Measurements from ENCODE around the gene CDH13.

CDH13 gene

DNA sequence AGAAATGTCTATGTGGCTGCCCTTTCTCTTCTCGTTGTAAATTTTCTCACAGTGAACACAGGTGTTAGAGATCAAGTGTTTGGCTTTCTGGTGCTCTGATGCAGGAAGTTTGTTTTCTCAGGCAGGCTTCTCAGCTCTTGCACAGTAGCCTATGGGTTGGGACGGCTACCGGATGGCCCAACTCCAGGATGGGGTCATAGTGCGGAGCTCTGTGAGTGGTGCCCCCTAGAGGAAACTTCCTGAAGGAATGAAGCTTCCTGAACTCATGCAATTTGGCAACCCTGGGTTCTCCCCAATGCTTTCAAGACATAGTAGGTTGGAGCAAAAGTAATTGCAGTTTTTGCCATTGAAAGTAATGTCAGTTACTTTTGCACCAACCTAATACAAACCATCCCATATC, 773.5 kb downstream of the CDH13 start:
- FAIRE-seq (no peak), DNase-seq (ENCODE audit: low spot score) (no peak)

DNA sequence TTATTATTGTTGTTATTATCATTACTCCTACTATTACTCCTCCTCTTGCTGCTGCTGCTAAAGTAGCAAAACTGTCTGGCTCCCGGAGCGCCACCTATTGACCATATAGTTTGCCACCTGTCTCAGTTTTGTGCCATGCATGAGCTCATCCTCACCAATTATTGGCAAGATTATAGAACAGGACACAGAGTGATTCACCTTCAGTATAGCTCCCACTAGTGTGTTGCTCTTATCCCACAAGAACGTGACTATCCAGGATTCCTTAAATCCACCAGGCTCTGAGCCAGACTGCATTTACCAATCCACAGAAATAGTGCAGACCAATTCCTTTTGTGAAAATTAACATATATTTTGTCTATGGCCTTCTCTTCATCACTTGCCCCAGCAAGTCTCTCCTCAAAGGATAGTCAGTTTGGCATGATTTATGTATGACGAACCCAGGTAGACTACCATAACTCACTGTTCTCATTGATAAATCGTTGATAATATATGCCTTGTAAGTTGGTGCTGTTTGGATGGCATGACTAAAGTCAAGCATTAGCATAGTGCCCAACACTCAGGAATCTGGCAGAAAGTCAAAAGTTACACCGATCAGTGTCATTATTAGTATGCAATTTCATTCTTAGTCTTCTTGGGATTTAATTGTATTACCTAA, 775.5 kb downstream of the CDH13 start:
- DNase-seq (ENCODE audit: low spot score) (no peak), FAIRE-seq (peak; percentile 40)

DNA sequence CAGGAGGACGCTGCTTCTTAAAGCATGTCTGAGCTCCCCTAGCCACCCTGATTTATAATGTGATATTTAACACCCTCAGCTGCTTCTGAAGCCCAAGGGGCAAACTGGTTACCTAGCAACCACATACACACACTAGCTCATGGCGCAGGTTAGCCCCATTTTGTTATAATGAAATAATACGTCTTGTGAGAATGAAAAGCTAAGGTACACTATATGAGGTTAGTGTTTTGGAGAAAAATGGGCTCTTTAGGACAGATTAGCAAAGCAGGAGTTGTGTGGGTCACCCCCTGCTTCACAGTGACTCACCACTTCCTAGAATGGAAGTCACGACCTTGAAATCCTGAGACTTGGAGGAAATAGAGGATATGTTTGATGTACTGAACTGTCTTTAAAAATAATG, 776.2 kb downstream of the CDH13 start:
- FAIRE-seq (no peak), DNase-seq (ENCODE audit: low spot score) (peak; percentile 32)

DNA sequence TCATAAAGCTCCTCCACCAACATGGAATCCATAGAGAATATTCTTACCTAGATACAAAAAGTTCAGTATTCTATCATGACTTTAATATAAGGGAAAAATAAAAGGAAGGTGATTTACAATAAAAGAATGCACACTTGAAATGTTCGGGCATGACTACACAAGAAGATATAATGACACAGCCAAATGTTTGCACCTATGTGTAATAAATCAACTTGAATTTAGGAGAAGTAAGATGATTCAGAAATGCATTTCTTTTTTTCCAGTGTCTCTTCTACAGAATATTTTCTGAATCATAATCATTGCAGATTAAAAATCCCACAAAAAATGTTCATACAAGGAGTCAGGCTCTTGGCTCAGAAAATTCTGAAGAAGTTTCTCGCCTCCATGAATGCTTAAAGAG, 777.0 kb downstream of the CDH13 start:
- DNase-seq (ENCODE audit: low spot score), result no peak

DNA sequence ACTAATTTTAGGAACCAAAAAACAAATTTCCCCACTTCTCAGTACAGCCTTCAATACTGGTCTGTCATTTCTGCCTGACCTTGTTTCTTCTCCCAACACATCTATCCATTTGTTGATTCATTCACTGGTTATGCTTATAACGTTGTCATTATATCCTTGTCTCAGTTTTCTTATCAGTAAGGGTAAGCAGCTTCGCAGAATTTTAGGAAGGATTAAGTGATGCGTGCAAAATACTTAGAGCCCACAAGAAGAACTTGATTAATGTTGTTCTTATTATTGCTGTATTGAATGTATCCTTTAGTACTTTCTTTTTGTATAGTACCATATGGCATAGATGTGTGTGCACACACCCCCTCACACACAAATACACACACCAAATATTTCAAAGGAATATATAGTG, 777.5 kb downstream of the CDH13 start:
- FAIRE-seq (no peak), DNase-seq (ENCODE audit: low spot score) (no peak)

More for the DNA sequence above, 777.0 kb downstream of the CDH13 start:
- no peak for FAIRE-seq

DNA sequence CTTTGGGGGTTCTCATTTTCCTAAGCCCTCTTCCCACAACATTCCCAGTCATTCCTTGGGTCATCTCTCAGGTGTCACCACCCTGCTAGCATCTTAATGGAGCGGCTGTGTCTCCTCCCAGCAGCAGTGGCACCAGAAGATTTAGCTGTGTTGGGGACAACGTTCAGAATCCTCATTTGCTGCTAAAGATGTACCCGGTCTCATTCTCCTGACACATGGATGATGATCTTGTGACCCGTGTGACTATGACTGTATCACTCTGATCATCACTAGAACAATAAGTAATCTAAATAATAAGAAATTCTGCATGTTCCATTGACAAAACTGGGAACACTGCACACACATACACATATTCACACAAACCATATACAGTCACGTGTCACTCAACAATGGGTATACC, 781.2 kb downstream of the CDH13 start:
- FAIRE-seq, result no peak
- no peak for DNase-seq (ENCODE audit: low spot score)

DNA sequence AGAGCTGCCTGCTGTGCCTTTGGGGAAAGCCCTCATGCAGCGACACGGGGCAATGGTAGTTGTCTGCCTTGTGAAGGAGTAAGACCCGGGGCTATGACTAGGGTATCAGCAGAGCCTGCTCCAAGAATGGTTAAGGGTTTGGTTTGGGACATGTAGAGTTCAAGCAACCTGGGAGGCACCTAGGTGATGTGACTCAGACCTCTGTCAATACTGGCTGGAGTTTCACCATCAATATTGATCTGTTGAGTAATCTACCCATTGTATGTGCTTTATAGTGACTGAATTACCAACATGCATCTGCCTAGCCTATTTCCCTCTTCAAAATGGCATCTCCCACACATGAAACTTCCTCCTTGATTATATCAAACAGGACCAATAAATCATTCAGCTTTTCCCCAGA, 782.6 kb downstream of the CDH13 start:
- FAIRE-seq, result no peak
- no peak for DNase-seq (ENCODE audit: low spot score)

DNA sequence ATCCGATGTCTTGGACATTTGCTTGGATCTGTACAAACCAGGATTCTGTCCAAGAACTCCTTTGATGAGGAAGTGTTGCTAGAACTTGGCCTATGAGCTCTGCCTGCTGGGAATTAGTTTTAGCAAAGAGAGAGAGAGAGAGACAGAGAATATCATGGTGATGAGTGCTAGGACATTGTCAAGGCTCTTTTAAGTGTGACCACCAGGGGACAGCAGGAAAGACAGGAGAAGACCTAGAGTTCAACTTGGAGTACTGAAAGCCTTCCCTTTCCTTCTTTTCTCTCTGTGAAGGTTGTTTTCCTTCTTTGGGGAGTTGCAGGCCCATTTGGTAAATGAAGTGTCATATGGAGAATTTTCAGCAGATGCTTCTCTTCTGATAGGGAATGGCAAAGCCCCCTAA, 791.8 kb downstream of the CDH13 start:
- FAIRE-seq (no peak), DNase-seq (ENCODE audit: low spot score) (no peak)

DNA sequence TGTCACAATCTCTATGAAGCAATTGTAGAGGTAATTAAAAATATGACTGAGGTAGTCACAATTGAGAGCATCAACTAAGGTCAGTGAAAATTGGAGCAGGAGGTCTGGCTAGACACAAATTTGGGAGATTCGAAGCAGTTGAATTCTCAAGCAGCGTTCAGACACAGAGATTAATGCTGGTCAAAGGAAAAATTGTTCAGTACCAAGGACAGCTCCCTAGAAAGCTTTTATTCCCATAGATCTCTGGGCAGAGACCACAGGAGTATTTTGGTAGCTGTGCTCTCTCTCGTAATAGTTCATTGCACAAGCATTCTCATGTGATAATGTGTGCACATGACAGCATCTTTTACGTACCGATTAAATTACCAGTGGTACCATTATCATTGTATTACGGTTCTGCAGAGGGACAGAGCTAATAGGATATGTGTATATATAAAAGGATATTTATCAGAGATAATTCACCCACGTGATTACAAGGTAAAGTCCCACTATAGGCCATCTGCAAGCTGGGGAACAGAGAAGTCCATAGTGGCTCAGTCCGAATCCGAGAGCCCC, 793.5 kb downstream of the CDH13 start:
- no peak for FAIRE-seq
- DNase-seq (ENCODE audit: low spot score), result peak; percentile 27

DNA sequence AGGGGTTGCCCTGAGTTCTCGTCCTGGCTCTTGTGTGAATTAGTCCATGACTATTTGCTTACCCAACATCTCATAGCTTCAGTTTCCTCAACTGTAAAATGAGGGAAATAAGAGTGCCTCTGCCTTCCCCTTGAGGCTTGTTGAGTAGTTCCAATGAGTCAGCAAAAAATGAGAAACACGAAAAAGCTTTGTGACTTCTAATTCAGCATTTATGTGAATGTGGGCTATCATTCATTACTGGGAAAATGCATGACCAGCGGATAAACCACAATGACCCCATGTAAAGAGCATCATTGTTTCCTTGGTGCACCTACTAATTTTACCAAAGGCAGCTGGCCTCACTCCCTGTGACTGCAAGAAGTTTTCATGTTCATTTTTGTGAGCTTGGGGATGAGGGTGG, 806.4 kb downstream of the CDH13 start:
- FAIRE-seq, result no peak
- DNase-seq (ENCODE audit: low spot score), result no peak

DNA sequence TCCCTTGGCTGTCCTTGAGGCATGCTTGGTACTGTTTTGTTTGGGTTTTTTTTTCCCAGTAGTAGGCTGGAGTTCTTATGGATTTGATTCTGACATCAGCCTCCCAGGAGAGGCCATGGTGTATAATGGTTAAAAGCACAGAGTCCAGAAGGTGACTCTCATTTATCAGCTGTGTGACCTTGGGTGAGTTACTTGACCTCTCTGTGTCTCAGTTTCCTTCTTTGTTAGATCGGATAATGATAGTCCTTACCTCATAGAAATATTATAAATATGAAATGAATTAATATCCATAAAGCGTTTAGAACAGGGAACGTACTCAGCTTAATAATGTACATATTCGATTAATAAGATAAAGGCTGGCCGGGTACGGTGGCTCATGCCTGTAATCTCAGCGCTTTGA, 810.3 kb downstream of the CDH13 start:
- no peak for DNase-seq (ENCODE audit: low spot score)
- FAIRE-seq, result no peak

DNA sequence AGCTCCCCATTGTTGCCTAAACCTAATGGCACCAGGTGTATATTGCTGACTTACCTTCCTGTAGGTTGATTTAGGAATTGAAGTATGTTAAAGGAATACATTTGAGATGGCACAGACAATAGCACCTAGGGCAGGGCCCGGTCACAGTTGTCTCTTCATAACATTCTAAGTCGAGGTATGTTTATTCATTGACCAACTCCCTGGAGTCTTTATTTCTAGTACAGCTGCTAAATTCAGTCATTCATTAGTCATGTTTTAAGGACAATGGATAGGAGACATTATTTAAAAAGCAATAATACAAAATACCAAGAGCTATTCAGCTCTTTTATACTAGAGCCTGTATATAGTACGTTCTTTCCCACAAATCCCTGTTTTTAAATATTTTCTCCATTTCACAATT, 811.6 kb downstream of the CDH13 start:
- no peak for DNase-seq (ENCODE audit: low spot score)
- no peak for FAIRE-seq

DNA sequence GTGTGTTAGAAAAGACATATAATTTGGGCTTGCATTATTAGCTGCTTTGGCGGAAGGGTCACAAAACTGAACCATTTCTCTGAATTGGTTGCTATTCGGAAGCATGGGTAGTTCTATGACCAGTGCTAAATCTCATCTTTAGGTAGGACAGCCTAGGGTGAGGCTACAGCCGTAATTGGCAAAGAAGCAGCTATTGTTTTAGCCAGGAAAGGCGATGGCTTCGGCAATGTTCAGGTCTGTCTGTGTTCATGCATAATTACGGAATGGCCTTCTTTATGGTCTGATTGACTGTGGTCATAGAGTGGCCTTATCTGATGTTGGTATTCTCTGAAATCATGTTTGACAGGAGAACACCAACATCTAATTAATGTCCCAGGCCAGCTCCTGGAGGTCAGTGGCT, 812.6 kb downstream of the CDH13 start:
- DNase-seq (ENCODE audit: low spot score), result no peak

DNA sequence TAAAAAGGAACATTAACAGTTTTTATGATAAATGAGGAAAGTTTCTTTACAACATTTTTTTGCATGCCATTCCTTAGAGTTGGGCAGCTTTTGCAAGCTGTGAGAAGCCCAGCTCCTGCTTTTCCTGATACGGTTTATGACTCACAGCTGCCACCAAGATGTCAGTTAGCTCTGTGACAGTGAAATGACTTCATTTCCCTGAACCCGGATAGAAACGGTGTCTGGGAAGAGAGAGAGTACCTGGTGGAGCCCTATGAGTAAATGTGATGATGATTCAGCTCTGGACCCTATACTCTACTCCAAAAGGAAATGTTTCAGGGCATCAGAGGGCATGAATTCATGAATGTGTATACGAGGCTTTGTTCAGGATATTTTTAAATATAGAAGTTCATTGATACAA, 814.7 kb downstream of the CDH13 start:
- FAIRE-seq (no peak), DNase-seq (ENCODE audit: low spot score) (peak; percentile 9)

More for the DNA sequence above, 812.6 kb downstream of the CDH13 start:
- FAIRE-seq, result no peak

DNA sequence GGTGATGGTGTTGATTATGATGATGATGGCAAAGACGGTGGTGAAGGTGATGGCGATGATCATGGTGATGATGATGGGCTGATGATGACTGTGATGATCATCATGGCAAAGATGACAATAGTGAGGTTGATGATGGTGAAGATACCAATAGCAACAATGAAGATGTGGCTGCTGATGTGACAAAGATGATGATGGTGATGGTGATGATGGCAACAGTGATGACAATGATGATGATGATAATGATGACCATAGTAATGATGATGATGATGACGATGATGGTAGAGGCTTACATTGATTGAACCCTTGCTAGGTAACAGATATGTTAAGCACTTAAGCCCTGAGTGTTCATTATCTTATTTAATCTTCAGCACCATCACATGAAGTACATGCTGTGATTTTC, 817.2 kb downstream of the CDH13 start:
- FAIRE-seq (peak; percentile 13), DNase-seq (ENCODE audit: low spot score) (no peak)

DNA sequence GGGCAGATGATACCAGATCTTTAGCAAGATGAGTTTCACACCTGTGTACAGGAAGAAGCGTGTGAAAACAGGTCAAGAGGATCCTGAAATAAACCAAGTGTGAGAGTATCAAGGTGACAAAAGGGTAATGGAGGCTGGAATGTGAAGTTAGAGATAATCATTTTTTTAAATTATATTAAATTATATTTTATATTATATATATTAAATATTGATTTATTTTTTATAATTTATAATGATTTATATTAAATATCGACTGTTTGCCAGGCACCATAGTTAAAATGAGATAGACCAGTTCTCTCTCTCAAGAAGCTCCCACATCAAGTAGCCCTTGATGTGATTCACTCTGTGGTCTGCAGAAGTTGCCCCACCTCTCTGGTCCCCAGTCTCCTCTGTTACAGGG, 820.8 kb downstream of the CDH13 start:
- DNase-seq (ENCODE audit: low spot score) (no peak), FAIRE-seq (no peak)

DNA sequence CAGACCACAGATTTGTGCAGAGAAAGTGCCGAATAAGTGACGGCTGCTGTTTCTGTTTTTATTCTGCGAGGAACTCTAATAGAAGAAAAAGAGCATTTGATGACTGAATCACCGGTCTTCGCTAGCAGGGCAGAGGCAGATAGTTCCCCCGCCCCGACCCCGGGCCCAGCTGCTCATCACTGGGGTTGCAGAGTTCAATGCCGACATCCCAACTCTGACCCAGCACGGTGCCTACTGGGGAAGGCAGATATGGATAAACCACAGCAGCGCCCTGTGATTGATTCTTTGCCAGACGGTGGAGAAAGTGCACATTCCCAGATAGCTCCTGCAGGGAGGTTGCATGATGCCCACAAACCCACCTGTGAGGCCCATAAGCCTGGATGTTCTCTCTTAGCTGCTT, 823.1 kb downstream of the CDH13 start:
- DNase-seq (ENCODE audit: low spot score), result no peak
- FAIRE-seq, result no peak

DNA sequence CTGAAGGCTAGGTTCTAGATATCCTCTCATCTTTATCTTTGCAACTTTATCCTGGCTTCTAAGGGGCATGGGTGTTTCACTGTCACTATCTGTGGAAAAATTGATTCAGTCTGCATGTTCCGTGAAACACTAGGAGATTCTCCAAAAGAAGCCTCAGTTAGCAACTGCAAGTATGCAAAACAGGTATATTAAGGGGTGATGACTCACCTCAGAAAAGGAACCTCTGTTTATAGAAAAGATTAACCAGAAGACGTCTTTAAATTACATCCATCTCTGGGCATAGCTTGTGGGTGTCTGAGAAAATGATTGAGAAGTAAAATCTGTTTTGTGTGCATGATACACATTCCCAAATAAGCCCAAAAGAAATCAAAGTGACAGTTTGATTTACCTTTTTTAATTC, 827.2 kb downstream of the CDH13 start:
- FAIRE-seq (no peak), DNase-seq (ENCODE audit: low spot score) (no peak)

DNA sequence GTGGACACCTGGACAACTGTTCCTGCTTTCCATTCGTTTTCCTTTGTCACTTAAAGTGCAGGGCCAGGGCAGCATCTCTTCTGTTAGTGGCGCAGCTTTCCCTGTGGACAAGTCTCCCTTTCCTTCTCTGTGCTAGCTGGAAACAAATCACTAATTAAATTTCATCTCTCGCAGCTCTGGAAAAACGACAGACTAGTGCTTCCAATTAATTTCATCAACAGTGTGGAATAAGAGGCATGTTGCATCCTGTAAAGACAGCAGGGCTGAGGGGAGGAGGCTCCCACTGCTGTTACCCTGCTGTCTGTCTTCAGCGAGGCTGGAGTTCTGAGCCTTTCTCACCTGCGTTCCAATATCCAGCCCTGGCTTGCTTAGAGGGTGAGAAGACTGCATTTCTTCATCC, 828.9 kb downstream of the CDH13 start:
- FAIRE-seq (no peak), DNase-seq (ENCODE audit: low spot score) (no peak)

DNA sequence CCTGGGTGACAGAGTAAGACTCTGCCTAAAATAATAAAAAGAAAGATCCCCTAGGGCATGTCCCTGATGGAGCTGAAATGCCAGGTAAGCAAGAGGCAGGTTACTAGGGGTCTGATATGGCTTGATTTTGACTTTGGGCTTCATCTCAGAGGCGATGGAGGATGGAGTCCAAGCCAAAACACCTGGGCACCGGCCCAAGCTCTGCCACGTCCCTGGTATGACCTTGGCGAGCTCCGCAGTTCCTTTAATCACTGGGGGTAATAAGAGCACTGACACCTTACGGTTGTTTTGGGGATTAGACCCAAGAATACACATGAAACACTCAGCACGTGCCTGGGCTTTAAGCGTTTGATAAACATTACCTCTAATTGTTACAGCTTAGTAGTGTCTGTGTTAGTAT, 830.2 kb downstream of the CDH13 start:
- no peak for FAIRE-seq
- no peak for DNase-seq (ENCODE audit: low spot score)

DNA sequence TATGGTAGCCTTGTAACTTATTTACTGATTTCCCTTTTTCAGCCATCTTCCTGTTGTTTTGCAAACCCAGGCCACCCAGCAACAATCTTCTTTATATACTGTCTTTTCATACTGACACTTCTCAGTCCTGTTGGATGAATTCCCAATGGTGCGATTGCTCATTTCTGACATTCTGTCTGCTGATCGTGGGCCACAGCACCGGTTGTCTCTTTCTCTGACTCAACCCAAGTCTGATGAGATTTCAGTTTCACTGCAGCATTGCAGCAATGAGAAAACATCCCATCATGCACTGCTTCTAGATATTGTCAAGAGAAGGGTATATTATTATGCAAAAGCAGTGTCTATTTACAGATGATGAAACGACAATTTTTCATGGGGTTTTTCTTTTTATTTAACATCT, 831.8 kb downstream of the CDH13 start:
- FAIRE-seq (no peak), DNase-seq (ENCODE audit: low spot score) (peak; percentile 23)

DNA sequence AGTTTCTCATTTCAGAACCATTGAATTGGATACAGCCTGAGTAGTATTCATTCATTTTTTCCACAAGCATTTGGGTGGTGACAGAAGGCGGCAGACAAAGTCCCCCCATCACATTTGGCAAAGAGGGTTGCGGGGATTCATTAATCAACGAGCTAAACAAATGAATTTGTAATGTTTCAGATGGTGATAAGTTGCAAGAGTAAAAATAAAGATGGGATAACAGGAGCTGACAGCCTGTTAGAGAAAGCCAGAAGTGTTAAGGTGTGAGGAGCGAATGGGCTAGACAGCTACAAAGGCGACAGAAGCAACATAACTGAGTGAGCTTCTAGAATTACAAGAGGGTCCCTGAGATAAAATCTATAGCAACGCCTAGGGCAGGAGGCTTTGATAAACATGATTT, 838.2 kb downstream of the CDH13 start:
- DNase-seq (ENCODE audit: low spot score), result no peak
- FAIRE-seq, result no peak

DNA sequence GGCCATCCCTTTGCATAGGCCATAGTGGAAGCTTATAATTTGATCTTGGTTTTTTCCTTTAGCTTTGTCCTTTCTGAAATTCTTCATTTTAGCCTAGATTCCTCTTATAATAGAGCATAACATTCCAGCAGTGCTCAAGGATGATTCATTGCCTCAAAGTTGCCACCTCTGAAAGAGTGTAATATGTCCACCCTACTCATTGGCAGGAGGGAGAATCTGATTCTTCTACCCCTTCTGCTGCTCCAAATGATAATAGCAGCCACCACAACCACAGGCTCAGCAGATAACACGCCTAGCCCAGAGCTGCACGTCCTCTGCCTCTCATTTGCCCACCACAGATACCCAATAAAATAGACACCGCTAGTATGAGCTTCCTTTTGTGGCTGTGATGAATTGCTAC, 843.6 kb downstream of the CDH13 start:
- DNase-seq (ENCODE audit: low spot score) (peak; percentile 21), FAIRE-seq (no peak)

Data from urothelium cell line (cell line).